ENCODE results near the gene CTAGE4. TPM values are rescaled to one million over a fixed set of nuclear protein-coding genes. Genes with fewer than 3 reads are reported as not detected.
"Not testable (repeated sequence)": the region's sequence is repeated elsewhere in the genome, so short reads cannot be mapped to it uniquely, and the experiment has no call there.

CTAGE4 gene
- polyA plus RNA-seq (ENCODE audit: insufficient read length in 12 of 12), result 1 to 10 TPM in 5 of 12 donors, under 1 TPM in 4, not detected in 3; 0.45 to 5.2 (median 1.1) TPM
- long read RNA-seq, donor 1, partial matches to known transcripts, result 0 of 2 reads
- long read RNA-seq, donor 1, other reads (novel, unspliced or antisense), result 0 of 2 reads
- long read RNA-seq, donor 2, result 0 reads
- long read RNA-seq, donor 3, result 0 reads
- long read RNA-seq, donor 4, result 0 reads
- long read RNA-seq, donor 5, result 0 reads
- long read RNA-seq, donor 6, result 0 reads
- long read RNA-seq, donor 7, partial matches to known transcripts, result 0 of 1 reads
- long read RNA-seq, donor 7, other reads (novel, unspliced or antisense), result 0 of 1 reads
- long read RNA-seq, donor 8, result 0 reads
- long read RNA-seq, donor 9, result 0 reads
- long read RNA-seq, donor 10, result 0 reads
- long read RNA-seq, donor 11, result 0 reads

DNA sequence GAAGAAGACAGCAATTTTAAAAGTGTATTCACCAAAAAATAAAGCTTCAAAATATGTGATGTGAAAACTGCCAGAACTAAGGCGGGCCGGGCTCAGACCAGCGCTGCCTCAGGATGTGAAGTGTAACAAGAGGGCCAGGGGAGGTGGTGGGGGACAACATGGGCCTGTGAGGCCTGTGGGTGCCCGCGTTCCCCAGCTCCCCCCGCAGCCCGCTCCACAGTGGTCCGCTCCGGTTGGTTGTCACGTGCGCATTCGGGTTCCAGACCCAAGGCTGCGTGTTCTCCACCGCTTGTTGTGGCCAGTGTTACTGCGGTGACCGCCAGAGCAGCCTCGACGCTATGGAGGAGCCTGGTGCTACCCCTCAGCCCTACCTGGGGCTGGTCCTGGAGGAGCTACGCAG lies at the start of gene CTAGE4:
TSS of gene CTAGE4 (plus strand) at position 301 of the 400 bp plus-strand sequence. CDS start at position 339, 38 bp downstream.
- DNase-seq, result not testable (repeated sequence)

DNA sequence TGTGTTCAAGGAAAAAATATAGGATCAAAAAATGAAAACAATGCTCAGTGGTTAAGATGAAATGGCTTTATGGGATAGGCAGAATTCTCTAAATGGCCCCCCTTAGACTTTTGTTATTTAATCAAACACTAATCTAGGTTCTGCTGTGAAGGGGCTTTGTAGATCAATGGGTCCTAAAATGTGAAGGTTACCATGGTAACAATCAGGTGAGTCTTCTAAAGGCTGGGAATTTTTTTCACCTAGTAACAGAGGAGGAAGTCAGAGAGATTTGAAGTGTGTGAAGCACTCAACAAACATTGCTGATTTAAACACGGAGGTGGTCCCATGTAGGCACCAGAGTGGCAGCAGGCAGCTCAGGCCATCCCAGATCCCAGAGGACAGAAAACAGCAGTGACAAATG lies 49.1 kb upstream of the CTAGE4 start:
- DNase-seq, result no peak

DNA sequence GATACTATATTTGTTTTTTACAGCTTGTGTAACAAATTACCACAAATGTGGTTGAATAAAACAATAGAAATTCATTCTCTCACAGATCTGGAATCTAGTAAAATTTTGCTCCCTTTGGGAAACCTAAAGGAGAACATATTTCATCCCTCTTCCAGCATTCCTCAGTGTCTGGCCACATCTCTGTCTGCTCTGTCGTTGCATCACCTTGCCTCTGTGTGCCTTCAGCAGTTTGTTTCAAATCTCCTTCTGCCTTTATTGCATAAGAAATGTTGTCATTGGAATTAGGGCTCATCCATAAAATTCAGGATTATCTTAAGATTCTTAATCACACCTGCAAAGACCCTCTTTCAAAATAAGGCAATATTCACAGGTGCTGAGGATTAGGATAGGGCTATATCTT lies 45.8 kb upstream of the CTAGE4 start:
- DNase-seq, result no peak

DNA sequence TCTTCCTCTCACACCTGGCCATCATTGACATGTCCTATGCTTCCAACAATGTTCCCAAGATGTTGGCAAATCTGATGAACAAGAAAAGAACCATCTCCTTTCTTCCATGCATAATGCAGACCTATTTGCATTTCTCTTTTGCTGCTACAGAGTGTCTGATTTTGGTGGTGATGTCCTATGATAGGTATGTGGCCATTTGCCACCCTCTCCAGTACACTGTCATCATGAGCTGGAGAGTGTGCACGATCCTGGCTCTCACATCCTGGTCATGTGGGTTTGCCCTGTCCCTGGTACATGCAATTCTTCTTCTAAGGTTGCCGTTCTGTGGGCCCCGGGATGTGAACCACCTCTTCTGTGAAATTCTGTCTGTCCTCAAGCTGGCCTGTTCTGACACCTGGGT lies 41.1 kb upstream of the CTAGE4 start:
- no peak for DNase-seq

DNA sequence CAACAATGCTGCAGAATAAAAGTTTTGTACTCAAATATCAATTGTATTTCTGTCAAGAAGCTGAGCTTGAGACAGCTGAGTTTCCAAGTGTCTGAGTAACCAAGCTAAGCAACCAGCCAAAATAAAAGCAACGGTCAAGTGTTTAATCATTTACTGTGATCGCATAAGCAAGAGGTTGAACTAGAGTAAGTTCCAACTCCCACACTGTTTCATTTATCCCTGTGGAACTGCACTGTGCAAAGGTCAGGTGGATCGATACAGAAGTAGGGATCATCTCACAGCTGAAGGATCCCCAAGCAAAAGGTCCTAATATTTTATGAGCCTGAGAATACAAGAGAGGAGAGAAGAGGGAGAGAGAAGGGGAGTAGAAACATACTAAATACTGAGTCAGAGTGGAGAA lies 38.8 kb upstream of the CTAGE4 start:
- no peak for DNase-seq

DNA sequence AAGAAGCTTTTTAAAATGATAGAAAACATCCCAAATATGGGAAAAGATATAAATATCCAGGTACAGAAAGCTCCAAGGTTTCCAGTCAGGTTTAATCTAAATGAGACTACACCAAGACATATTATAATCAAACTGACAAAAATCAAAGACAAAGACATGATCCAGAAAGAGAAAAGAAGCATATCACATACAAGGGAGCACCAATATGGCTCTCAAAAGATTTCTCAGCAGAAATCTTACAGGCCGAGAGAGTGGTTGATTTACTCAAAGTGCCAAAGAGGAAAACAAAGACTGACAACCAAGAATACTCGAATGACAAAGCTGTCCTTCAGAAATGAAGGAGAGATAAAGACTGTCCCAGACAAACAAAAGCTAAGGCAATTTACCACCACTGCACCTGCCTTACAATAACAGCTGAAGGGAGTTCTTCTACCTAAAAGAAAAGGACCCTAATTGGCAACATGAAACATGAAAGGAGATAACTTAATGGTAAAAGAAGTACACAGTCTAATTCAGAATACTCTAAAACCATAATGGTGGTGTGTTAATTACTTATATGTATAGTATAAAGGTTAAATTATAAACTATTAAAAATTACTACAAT lies 34.9 kb upstream of the CTAGE4 start:
- no peak for DNase-seq

DNA sequence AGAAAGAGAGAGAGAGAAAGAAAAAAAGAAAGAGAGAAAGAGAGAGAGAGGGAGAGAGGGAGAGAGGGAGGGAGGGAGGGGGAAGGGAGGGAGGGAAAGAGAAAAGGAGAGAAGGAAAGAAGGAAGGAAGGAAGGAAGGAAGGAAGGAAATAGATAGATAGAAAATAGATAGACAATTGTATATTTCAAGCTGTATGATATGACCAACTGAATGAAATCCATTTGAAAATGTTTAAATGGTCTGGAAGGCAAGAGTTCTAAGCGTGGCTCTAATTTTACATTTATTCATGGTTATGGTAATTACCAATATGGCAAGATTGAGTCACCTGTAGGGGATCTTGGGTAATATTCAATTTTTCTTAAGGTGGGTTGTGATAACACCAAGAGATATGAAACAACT lies 24.4 kb upstream of the CTAGE4 start:
- no peak for DNase-seq

GRCh38 chr7:144164784-144165183 lies 18.5 kb upstream of the CTAGE4 start:
- DNase-seq, result no peak

DNA sequence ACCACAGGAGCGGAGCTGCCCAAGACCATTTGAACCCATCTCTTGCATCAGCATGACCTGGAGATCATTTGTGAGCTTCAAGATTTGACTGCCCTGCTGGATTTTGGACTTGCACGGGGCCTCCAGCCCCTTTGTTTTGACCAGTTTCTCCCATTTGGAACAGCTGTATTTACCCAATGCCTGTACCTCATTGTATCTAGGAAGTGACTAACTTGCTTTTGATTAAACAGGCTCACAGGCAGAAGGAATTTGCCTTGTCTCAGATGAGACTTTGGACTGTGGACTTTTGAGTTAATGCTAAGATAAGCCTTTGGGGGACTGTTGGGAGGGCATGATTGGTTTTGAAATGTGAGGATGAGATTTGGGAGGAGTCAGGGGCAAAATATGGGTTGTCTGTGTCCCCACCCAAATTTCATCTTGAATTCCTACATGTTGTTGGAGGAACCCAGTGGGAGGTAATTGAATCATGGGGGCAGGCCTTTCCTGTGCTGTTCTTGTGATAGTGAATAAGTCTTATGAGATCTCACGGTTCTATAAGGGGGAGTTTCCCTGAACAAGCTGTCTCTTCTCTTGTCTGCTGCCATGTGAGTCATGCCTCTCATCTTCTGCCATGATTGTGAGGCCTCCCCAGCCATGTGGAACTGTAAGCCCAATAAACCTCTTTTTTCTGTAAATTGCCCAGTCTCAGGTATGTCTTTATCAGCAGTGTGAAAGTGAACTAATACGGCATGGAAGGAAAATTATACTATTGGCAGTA lies 11.5 kb upstream of the CTAGE4 start:
- not testable (repeated sequence) for DNase-seq

- DNase-seq, result no peak
Measured at GRCh38 chr7:144174613-144175012, 8.7 kb upstream of the CTAGE4 start.

DNA sequence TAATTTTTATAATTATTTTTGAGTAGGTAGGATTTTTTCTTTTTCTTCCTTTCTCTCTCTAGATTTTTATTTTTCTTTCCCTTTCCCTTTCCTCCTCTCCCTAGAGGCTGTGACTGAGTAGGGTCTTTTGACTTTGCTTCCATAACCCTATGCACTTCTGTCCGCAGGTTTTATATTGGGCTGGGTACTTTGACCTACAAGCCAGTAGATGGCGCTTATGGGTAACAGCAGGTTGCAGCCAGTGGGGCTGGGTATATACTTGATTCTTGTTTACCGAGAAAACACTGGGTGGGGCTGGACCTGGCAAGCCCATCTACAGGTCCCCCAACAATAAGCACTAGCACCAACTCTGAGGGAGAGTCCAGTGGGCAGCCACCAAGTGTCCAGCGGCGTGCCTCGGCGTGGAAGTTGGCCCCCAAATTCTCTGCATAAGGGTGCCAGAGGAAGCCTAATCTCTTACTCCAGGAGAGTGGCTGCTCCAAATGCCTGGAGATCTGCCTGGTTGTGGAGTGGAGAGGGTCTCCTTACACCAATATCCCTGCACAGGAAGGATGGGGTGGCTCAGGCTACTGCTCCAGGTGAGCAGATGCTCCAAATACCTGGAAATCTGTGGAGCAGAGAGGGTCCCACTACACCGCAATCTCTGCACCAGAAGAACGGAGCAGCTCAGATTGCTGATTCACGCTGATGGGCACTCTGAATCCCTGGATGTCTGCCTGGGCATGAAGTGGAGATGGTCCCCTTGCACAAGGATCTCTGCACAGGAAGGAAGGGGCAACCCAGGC lies 4.7 kb upstream of the CTAGE4 start:
- not testable (repeated sequence) for DNase-seq

- not testable (repeated sequence) for DNase-seq
Measured at GRCh38 chr7:144179165-144179479, 4.1 kb upstream of the CTAGE4 start.

DNA sequence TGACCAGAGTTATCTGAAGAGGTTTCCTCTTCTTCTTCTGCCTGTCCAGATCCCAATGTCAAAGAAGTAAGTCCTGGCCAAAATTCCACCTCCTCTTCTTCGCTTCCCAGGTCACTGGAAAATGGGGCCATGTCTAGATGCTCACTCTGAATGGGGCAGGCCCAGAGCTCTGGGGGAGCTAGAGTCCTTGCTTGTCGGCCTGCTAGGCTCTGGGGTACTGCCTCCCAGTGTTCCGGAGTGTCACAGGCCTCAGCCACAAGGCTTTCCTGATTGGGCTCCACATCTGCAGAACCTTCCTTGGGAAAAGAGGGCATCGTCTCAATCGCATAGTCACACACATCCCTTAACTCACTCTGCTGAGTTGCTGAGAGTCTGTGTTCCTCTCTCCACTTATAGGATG lies 4.6 kb downstream of the CTAGE4 start:
- not testable (repeated sequence) for DNase-seq

GRCh38 chr7:144188578-144189171 lies 5.4 kb downstream of the CTAGE4 start:
- DNase-seq, result not testable (repeated sequence)

GRCh38 chr7:144193782-144194181 lies 10.5 kb downstream of the CTAGE4 start:
- DNase-seq, result not testable (repeated sequence)

DNA sequence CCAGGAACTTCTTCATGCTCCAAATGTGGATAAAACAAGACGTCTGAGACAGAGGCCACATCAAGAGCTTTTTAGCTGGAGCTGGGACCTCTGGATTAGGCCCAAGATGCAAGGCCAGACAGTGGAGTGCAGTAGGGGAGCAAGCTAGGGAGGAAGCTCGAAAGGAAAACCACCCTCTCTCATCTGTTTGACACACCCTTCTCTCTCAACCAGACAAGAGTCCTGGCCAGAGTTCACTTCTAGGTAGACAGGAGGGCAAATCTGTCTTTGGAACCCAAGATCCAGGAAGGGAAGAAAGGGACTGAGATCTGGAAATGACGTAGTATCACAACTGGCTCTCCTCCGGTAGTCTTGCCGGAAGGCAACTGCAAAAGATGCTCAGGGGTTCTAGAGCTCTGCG lies 11.2 kb downstream of the CTAGE4 start:
- not testable (repeated sequence) for DNase-seq

DNA sequence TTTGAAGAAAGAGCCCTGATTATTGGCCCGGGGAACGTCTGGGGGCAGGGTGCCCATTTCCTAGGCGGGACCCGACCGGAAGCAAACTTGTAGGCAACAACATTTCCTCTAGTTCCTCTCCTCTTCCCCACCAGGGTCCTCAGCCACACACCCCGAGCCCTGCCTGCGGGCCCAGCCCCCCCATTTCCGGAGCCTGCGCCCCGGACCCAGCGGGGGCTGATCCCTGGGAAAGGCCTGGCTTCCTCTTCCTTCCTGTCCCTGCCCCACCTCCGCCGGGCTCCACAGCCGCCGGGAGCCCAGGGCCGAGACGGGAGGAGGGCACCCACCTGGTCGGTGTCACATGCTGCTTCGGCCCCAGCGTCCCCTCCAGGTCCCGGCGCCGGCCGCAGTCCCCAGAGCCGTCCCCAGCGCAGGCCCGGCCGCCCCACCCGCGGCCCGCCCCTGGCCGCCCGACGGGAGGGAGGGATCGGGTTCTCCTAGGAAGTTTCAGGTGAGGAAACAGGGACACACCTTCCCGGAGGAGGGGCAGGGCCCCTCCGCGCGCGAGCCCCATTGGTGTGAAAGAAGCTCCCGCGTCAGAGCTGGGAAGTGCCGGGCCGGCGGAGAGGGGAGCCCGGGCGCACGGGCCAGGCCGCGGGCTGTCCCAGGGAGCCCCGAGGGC lies 12.1 kb downstream of the CTAGE4 start, which contains the start of gene ARHGEF35:
TSS of gene ARHGEF35 (minus strand) at position 622 of the 661 bp plus-strand sequence. CDS start 7,450 bp downstream, outside the sequence.
- DNase-seq, result not testable (repeated sequence)

DNA sequence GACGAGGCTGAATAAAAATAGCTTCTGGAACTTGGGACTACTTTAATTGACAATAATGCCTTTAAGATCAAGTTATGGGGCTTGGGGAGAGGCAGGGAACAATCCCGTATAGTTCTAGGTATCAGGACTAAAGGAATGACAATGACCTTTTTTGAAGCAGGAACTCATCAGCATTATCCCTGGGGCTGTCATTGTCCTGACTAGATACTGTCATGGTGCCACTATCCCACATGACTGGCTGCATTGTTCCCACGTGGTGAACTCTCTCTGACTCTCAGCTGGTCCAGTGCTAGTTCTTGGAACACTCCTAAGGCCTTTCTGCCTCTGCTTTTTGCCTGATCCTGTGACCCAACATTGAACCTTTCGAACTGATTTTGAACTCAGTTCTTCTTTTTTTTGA lies 15.7 kb downstream of the CTAGE4 start:
- not testable (repeated sequence) for DNase-seq

DNA sequence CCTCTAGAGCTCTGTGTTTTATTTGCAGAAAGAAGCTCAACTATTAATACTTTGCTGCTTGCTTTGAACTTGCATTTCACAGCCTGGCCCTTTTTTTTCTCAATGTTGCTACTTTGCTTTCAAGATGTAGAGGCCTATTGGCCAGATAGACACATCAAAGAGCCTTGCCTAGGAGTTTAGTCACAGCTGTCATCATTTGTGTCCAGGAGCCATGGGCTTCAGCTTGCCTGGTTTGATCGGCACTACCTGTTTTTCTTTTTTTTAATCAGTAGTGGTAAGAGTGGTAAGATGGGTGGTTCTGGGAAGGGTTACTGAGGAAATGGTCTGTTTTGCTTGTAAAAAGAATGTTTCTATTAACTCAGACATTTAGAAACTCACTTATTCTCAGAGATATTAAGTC lies 18.7 kb downstream of the CTAGE4 start:
- not testable (repeated sequence) for DNase-seq

DNA sequence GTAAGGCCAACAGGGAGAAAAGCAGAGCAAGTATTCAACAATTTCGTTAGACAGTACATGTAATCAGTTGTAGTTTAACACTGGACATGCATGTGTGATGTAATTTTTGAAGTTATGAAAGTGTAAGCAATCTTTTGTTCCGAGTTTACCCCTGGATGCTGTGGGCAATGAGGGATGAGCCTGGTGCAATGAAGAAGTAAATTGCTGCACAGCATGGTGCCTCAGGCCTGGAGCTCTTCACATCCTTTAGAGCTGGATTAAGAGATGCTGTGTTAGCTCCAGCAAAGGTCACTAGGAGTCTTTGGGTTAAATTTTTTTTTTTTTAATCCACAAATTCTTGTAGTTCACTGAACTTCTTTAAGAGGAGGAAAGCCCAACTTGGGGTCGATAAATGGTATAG lies 19.8 kb downstream of the CTAGE4 start:
- DNase-seq, result not testable (repeated sequence)

- DNase-seq, result not testable (repeated sequence)
Measured at GRCh38 chr7:144205306-144205705, 22.0 kb downstream of the CTAGE4 start.

Measured in muscle of arm (tissue), 14 donors.